Neural progenitor cell (in vitro differentiated cells): Measurements from ENCODE around the gene ADGB. TPM values are rescaled to one million over a fixed set of nuclear protein-coding genes. Genes with fewer than 3 reads are reported as not detected.

ENCODE experiments used
- DNase-seq: peaks from one replicate; pipeline ENCODE4 v3.0.0-alpha.2; 2016; ENCODE audit warnings: low spot score
- H2AFZ ChIP-seq: fragments of 200-600 bp; sonication (generic); replicated peaks from 2 replicates; pipeline ENCODE4 v1.6.1; 2016; ENCODE audit warnings: antibody characterized with exemption
- H3F3A ChIP-seq: fragments of 200-600 bp; sonication (generic); 2 replicates; pipeline ENCODE4 v1.6.1; 2016; ENCODE audit warnings: antibody characterized with exemption, low read depth
- H3K27ac ChIP-seq: fragments of 200-600 bp; sonication (generic); 2 replicates; pipeline ENCODE4 v1.5.1; 2016; ENCODE audit warnings: mild to moderate bottlenecking
- H3K27me3 ChIP-seq: fragments of 200-600 bp; sonication (generic); 2 replicates; pipeline ENCODE4 v1.6.1; 2016; ENCODE audit warnings: mild to moderate bottlenecking, moderate library complexity
- H3K36me3 ChIP-seq: fragments of 200-600 bp; sonication (generic); 2 replicates; pipeline ENCODE4 v1.5.1; 2016
- H3K4me1 ChIP-seq: fragments of 200-600 bp; sonication (generic); 2 replicates; pipeline ENCODE4 v1.6.1; 2016; ENCODE audit warnings: mixed run types
- H3K4me2 ChIP-seq: fragments of 200-600 bp; sonication (generic); 2 replicates; pipeline ENCODE4 v1.6.1; 2016
- H3K4me3 ChIP-seq: fragments of 200-600 bp; sonication (generic); 2 replicates; pipeline ENCODE4 v1.5.1; 2016
- H3K79me2 ChIP-seq: fragments of 200-600 bp; sonication (generic); 2 replicates; pipeline ENCODE4 v1.6.1; 2016; ENCODE audit warnings: low read depth
- H3K9ac ChIP-seq: fragments of 200-600 bp; sonication (generic); 2 replicates; pipeline ENCODE4 v1.6.1; 2016
- H3K9me3 ChIP-seq: fragments of 200-600 bp; sonication (generic); 2 replicates; pipeline ENCODE4 v1.5.1; 2016; ENCODE audit warnings: low read depth
- H4K20me1 ChIP-seq: fragments of 200-600 bp; sonication (generic); 2 replicates; pipeline ENCODE4 v1.6.1; 2016; ENCODE audit warnings: low read depth
- H3K27ac Mint-ChIP-seq: 3 replicates; pipeline ENCODE4 v1.8.0; 2021; ENCODE audit warnings: mixed read lengths
- H3K27me3 Mint-ChIP-seq: 2 replicates; pipeline ENCODE4 v1.8.0; 2022; ENCODE audit warnings: low read depth, mild to moderate bottlenecking, inconsistent platforms, moderate library complexity, mixed read lengths; ENCODE audit not compliant: insufficient read depth
- H3K36me3 Mint-ChIP-seq: 3 replicates; pipeline ENCODE4 v1.8.0; 2021; ENCODE audit warnings: mixed read lengths
- H3K4me1 Mint-ChIP-seq: 3 replicates; pipeline ENCODE4 v1.8.0; 2021; ENCODE audit warnings: mixed read lengths
- H3K4me3 Mint-ChIP-seq: 3 replicates; pipeline ENCODE4 v1.8.0; 2021; ENCODE audit warnings: mild to moderate bottlenecking, moderate library complexity, mixed read lengths
- H3K9me3 Mint-ChIP-seq: 3 replicates; pipeline ENCODE4 v1.8.0; 2020; ENCODE audit warnings: mixed read lengths
- EZH2 ChIP-seq: fragments of 200-600 bp; sonication (generic); IDR thresholded peaks from 2 replicates; pipeline ENCODE4 v1.6.1; 2017; ENCODE audit warnings: antibody characterized with exemption, mild to moderate bottlenecking, moderate library complexity
- EZH2phosphoT487 ChIP-seq: fragments of 200-600 bp; sonication (generic); IDR thresholded peaks from 2 replicates; pipeline ENCODE4 v1.6.1; 2017; ENCODE audit warnings: antibody characterized with exemption
- total RNA-seq: library from RNA; depleted of rRNA; stranded (reverse); fragments of >200 nt; gene quantifications from 2 replicates; pipeline ENCODE4 v1.2.3, GENCODE V29; 2015; ENCODE audit warnings: low replicate concordance
- TF ChIP-seq, protein P1 (sequence below): fragments of 200-600 bp; sonication (generic); IDR thresholded peaks from 2 replicates; pipeline ENCODE4 v1.5.1; 2017; ENCODE audit warnings: antibody characterized with exemption, mild to moderate bottlenecking

The ADGB gene
- total RNA-seq, 1 donor from 2014 or later: not detected

DNA sequence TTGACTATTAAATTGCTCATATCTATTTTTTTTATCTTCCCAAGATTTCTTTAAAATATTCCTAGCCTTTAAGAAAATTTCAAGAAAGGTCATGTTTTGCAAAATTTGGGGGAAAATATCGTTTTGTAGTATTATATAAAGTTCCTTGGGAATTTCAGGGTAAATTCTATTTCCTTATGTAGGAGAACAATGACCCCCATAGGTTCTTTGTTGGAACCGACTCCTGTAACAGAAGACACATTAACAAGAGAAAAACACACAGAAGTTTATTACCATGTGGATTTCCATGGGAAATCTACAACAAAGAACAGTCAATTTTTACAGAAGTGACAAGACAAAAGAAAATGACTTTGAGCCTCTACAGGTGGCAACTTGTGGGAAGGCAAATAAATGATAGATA, 68.1 kb downstream of the ADGB start:
- Histone ChIP-seq H3K4me1 (peaks cover 4% of the 10 kb centered on the region), H3F3A (no peaks in the 10 kb centered on the region), H3K4me3 (no peak overlapping the region), H3K9me3 (no peaks in the 10 kb centered on the region), H3K9ac (no peak overlapping the region), H3K27me3 (no peaks in the 10 kb centered on the region), H3K27ac (no peak overlapping the region), H3K36me3 (no peaks in the 10 kb centered on the region), H4K20me1 (no peaks in the 10 kb centered on the region), H3K79me2 (no peaks in the 10 kb centered on the region), H2AFZ (no peak overlapping the region), H3K4me2 (no peak overlapping the region)
- TF ChIP-seq EZH2phosphoT487 (no peak), EZH2 (no peak)
- TF ChIP-seq, protein P1, sequence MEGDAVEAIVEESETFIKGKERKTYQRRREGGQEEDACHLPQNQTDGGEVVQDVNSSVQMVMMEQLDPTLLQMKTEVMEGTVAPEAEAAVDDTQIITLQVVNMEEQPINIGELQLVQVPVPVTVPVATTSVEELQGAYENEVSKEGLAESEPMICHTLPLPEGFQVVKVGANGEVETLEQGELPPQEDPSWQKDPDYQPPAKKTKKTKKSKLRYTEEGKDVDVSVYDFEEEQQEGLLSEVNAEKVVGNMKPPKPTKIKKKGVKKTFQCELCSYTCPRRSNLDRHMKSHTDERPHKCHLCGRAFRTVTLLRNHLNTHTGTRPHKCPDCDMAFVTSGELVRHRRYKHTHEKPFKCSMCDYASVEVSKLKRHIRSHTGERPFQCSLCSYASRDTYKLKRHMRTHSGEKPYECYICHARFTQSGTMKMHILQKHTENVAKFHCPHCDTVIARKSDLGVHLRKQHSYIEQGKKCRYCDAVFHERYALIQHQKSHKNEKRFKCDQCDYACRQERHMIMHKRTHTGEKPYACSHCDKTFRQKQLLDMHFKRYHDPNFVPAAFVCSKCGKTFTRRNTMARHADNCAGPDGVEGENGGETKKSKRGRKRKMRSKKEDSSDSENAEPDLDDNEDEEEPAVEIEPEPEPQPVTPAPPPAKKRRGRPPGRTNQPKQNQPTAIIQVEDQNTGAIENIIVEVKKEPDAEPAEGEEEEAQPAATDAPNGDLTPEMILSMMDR: peak; percentile 10
- Mint-ChIP-seq H3K27me3 (no peaks in the 10 kb centered on the region), H3K36me3 (no peaks in the 10 kb centered on the region), H3K4me3 (no peak overlapping the region), H3K4me1 (peaks cover 7% of the 10 kb centered on the region), H3K9me3 (no peaks in the 10 kb centered on the region), H3K27ac (no peak overlapping the region)
- DNase-seq: no peak

DNA sequence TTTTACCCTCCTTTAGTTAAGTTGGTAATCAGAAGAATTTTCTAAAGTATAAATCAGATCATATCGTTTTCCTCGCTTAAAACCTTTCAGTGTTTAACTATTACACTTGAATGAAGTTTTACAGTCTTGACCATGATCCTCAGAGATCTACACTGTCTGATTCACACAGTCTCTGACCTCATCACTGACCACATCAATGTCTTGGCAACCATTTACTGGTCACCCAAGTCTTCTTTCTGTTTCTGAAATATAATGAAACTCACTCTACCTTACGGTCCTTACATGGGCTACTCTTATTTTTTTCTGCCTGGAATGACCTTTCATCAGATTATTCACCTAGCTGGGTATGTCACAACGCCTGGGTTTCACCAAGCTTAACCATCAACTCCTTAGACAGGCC, 71.4 kb downstream of the ADGB start:
- no peaks in the 10 kb centered on the region for H3K36me3 Mint-ChIP-seq
- H3K36me3 ChIP-seq: no peaks in the 10 kb centered on the region
- no peaks in the 10 kb centered on the region for H3K27me3 ChIP-seq
- TF ChIP-seq EZH2 (no peak), EZH2phosphoT487 (no peak)
- TF ChIP-seq, protein P1: no peak
- no peak overlapping the region for H3K9ac ChIP-seq
- H3K4me1 ChIP-seq: no peaks in the 10 kb centered on the region
- H3K4me3 ChIP-seq: no peak overlapping the region
- H3K9me3 ChIP-seq: no peaks in the 10 kb centered on the region
- H3K27ac Mint-ChIP-seq: no peak overlapping the region
- H3K4me2 ChIP-seq: no peak overlapping the region
- H4K20me1 ChIP-seq: no peaks in the 10 kb centered on the region
- no peaks in the 10 kb centered on the region for H3F3A ChIP-seq
- no peaks in the 10 kb centered on the region for H3K27me3 Mint-ChIP-seq
- peaks cover 7% of the 10 kb centered on the region for H3K4me1 Mint-ChIP-seq
- no peak overlapping the region for H3K4me3 Mint-ChIP-seq
- H3K27ac ChIP-seq: no peak overlapping the region
- H2AFZ ChIP-seq: no peak overlapping the region
- H3K79me2 ChIP-seq: no peaks in the 10 kb centered on the region
- no peak for DNase-seq
- H3K9me3 Mint-ChIP-seq: no peaks in the 10 kb centered on the region

DNA sequence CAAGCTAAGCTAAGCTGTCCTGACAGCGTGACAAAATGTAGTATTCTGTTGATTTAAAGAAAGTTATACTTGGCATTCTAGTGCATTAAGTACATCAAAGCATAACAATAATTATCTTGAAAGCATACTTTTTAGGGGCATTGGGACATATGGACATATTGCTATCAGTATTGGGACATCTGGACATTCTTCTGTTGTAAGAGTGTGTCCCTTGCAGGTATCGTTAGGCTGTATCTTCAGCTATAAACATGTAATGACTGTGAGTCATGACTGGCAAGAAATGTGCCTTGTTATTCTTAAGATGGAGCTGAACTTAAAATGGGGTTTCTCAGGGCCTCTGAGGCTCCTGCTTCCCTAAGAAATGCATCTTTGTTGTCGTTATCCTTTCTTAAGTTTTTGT, 74.3 kb downstream of the ADGB start:
- TF ChIP-seq EZH2 (no peak), EZH2phosphoT487 (no peak)
- TF ChIP-seq, protein P1: no peak
- no peaks in the 10 kb centered on the region for H3K4me1 Mint-ChIP-seq
- Histone ChIP-seq H3K36me3 (no peaks in the 10 kb centered on the region), H4K20me1 (no peaks in the 10 kb centered on the region), H3K4me1 (peaks cover 5% of the 10 kb centered on the region), H3K27ac (no peak overlapping the region), H2AFZ (no peak overlapping the region), H3K9me3 (no peaks in the 10 kb centered on the region), H3K9ac (no peak overlapping the region), H3K4me2 (no peak overlapping the region), H3F3A (no peaks in the 10 kb centered on the region), H3K79me2 (no peaks in the 10 kb centered on the region), H3K4me3 (no peak overlapping the region), H3K27me3 (no peaks in the 10 kb centered on the region)
- H3K9me3 Mint-ChIP-seq: no peaks in the 10 kb centered on the region
- H3K4me3 Mint-ChIP-seq: no peak overlapping the region
- H3K27me3 Mint-ChIP-seq: no peaks in the 10 kb centered on the region
- DNase-seq: no peak
- no peaks in the 10 kb centered on the region for H3K36me3 Mint-ChIP-seq
- no peak overlapping the region for H3K27ac Mint-ChIP-seq

DNA sequence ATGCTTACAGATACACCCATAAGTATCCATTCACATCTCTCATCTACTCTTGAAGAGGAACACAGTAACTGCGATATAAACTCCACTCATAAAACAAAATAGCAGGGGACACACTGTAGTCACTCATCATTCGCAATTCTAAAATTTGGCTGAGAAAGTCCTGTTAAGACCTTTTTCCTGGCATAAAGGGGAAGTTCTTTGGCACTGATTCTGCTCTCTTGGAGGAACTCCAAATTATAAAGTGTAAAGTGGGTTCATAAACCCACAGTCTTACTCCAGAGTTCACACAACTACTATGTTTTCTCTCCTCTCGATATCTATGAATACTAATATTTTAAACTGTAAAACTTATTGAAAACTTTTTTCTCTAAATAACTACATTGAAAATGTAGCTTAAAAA, 80.6 kb downstream of the ADGB start:
- no peaks in the 10 kb centered on the region for H3K36me3 ChIP-seq
- Mint-ChIP-seq H3K27ac (no peak overlapping the region), H3K36me3 (no peaks in the 10 kb centered on the region), H3K27me3 (no peaks in the 10 kb centered on the region), H3K4me1 (no peaks in the 10 kb centered on the region), H3K9me3 (no peaks in the 10 kb centered on the region), H3K4me3 (no peak overlapping the region)
- TF ChIP-seq EZH2phosphoT487: no peak
- TF ChIP-seq EZH2: no peak
- TF ChIP-seq, protein P1: no peak
- DNase-seq: no peak
- H3K9me3 ChIP-seq: no peaks in the 10 kb centered on the region
- no peaks in the 10 kb centered on the region for H3K27me3 ChIP-seq
- H3K4me2 ChIP-seq: no peak overlapping the region
- no peaks in the 10 kb centered on the region for H3F3A ChIP-seq
- H2AFZ ChIP-seq: no peak overlapping the region
- no peak overlapping the region for H3K4me3 ChIP-seq
- peaks cover 5% of the 10 kb centered on the region for H3K4me1 ChIP-seq
- peaks cover 3% of the 10 kb centered on the region for H4K20me1 ChIP-seq
- no peak overlapping the region for H3K27ac ChIP-seq
- H3K9ac ChIP-seq: no peak overlapping the region
- no peaks in the 10 kb centered on the region for H3K79me2 ChIP-seq
